Measurements from ENCODE around the gene DSCAM.

The DSCAM gene

GRCh38 chr21:40765811-40766210 is 81.1 kb downstream of the DSCAM start:
- DNase-seq, result peak; percentile 94

GRCh38 chr21:40760821-40761220 is 86.1 kb downstream of the DSCAM start:
- DNase-seq, result no peak

GRCh38 chr21:40759061-40759460 is 87.9 kb downstream of the DSCAM start:
- DNase-seq, result no peak

GRCh38 chr21:40757366-40757765 is 89.6 kb downstream of the DSCAM start:
- no peak for DNase-seq

- no peak for DNase-seq
Observed at GRCh38 chr21:40754466-40754865, 92.5 kb downstream of the DSCAM start.

DNA sequence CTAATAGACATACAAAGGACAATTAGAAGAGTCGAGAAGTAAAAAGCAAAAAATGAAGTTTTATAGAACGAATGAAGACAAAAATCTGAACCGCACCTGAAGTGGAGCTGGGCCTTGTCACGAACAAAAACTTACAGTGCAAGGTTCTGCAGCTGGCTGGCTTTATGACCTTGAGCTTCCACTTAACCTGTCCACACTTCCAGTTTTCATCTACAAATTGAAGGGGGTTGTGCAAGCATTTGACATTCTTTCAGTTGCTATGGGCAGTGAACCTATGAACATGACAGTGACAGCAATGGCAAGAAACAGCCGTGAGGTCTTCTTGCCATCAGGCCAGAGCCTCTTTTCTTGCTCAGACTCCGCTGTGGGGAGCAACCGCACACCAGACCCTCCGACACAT is 93.2 kb downstream of the DSCAM start:
- DNase-seq, result no peak

GRCh38 chr21:40752125-40752524 is 94.8 kb downstream of the DSCAM start:
- DNase-seq, result peak; percentile 71

- DNase-seq, result no peak
Observed at GRCh38 chr21:40751221-40751620, 95.7 kb downstream of the DSCAM start.

- DNase-seq, result no peak
Observed at GRCh38 chr21:40736145-40736544, 110.8 kb downstream of the DSCAM start.

- peak; percentile 70 for DNase-seq
Observed at GRCh38 chr21:40733024-40733397, 113.9 kb downstream of the DSCAM start.

- peak; percentile 70 for DNase-seq
Observed at GRCh38 chr21:40732253-40733023, 114.5 kb downstream of the DSCAM start.

DNA sequence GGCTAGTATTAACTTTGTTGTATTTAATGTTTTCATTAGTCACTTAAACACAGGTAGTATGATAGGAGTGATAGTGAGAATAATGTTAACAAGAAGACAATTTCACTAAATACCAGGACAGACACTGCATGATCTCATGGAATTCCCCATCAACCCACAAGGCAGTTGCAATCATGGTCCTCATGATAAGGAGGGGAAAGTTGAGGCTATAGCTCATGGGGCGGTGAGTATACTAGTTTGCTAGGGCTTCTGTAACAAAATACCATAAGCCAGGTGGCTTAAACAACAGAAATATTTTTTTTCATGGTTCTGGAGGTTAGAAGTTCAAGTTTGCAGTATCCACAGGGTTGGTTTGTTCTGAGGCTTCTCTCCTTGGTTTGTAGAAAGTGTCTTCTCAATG is 115.8 kb downstream of the DSCAM start:
- peak; percentile 16 for DNase-seq

DNA sequence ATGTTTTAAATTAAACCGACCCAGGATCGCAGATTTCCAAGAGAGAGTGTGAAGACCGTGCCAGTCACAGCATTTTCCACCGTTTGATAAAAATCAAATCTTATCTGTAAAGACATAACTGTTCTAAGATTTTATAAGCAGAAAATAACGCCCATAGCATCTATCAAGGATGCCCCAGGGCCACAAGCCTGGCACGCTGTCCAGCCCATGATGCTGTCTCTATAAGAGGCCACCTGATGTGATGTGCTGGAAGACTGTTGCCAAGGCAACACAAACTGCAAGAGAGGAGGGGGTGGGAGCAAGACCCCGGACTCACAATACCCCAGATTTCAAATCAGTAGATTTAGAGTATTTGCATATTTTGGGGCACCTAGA is 116.5 kb downstream of the DSCAM start:
- no peak for DNase-seq

DNA sequence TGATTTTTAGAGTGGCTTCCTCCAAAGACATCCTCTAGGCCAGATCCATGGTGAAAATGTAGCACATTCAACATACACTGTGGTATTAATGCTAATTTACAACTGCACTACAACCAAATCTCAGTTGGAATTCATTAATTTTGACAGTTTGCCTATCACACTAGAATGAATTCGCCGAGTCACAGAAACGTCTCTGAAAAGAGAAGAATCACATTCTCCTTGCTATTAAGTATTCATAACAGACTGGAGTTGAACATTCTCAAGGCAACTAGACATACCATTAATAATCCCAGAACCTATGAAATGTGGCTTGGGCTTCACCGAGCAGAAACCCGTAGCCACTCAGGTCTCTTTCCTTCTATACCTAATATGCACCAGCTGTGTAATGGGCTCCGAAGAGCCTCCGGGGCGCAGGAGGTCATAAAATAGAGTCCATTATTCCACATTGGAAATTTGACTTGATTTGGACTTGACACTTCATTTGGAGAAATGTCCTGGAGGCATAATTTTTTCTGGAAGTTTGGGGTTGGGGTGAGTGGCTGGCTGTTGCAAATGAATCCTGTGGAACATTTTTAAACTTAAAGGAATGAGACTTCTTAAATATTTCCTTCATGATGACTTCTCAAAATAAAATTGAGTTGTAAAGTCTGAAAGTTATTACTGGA is 117.1 kb downstream of the DSCAM start:
- DNase-seq, result no peak

- DNase-seq, result no peak
Observed at GRCh38 chr21:40723966-40724365, 123.0 kb downstream of the DSCAM start.

DNA sequence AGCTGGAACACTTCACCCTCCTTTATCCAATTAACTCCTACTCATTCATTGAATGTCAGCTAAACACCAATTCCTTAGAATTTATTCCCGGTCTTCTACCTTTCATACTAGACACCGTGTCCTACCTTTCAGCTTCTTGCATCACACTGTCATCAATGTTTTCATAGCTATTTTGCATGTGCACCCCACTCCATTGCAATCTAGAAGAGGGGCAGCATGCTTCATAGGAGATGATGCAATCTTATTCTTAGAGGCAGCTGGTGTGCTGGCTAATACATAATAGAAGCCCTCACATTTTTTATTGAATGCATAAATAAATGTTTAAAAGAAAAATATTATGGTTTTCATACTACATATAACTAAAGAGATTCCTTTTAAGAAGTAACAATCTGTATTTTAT is 123.6 kb downstream of the DSCAM start:
- peak; percentile 23 for DNase-seq

DNA sequence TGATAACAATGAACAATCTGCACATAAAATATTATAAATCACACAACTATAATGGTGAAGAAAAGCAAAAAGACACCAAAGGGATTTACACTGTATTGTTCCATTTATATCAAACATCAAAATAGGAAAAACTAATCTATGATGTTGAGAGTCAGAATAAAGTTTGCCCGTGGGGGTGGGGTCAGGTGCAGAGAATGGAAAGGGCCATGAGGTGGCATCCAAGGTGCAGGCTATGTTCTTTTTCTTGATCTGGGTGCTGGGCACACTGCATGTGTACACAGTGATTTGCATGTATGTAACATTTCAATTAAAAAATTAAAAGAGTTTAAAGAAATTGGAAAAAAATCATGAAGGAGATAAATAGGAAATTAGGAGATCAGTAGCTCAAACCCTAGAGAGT is 127.3 kb downstream of the DSCAM start:
- DNase-seq, result no peak

GRCh38 chr21:40717028-40717427 is 129.9 kb downstream of the DSCAM start:
- peak; percentile 70 for DNase-seq

- no peak for DNase-seq
Observed at GRCh38 chr21:40714536-40714935, 132.4 kb downstream of the DSCAM start.

DNA sequence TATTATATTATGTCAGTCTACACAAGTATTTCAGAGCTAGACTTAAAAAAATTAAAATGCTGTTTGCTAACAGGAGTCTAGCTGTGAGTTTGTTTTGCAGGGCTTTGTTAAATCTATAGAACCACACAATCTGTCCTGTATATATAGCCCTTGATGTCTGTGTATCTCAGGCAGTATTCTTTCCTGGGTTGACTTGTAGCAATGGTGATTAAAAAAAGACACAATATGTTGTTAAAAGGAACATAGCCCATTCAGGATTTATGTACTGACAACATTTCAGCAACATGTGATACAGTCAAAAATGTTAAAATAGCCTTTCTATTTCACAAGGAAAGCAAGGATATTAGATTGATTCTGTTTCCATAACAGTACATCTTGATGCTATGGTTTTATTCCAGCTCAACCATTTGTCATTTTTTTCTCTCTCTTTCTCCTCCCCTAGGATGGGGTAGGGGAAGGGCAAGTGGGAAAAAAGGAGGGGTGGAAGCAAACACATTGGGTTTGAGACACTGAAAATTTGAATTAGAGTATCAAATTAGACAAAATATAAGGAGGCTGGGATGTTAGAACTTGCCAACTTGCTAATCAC is 139.2 kb downstream of the DSCAM start:
- DNase-seq, result no peak

- peak; percentile 33 for DNase-seq
Observed at GRCh38 chr21:40706806-40707655, 139.9 kb downstream of the DSCAM start.

- DNase-seq, result no peak
Observed at GRCh38 chr21:40706176-40706575, 140.8 kb downstream of the DSCAM start.

DNA sequence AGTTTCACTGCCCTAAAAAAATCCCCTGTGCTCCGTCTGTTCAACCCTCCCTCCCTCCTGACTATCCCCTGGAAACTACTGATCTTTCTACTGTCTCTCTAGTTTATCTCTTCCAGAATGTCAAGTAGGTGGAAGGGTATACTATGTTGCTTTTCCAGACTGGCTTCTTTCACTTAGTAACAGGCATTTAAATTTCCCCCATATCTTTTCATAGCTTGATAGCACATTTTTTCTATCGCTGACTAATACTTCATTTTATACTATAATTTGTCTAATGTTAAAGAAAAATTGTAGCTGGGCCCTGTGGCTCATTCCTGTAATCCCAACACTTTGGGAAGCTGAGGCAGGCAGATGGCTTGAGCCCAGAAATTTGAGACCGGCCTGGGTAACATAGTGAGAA is 142.8 kb downstream of the DSCAM start:
- DNase-seq, result no peak

All from NCI-H2171 treated with DMSO at 0.1 percent for 48 hours (cell line).